Measurements from ENCODE around the gene SNRPA1.

Gene SNRPA1

DNA sequence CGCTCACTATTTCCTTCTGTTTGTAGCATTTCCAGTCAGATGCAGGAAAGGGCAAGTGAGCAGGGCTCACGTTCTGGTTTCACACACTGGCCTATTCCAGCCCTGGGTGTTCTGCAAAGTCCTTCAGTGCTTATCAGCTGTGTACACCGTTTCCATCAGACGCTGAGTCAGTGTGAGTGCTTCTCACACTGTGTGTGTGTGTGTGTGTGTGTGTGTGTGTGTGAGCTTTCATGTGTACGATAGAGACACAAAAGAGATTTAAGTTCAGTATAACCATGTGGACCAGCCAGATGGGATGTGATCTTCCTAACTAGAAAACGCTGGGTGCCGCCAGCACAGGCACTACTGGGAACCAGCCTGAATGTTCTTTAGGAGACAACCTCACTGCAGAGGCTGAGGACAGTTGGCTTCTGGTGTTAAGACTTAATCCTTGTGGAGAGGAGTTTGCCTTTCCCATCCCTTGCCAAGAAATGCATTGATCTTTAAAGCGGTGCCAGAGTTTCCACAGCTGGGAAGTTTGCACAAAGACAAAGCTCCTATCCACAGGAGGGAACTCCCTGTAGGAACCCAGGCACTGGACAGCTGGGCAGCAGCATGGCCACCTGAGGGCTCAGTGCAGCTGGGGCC is 39.3 kb downstream of the SNRPA1 start:
- DNase-seq (ENCODE audit: extremely low read depth, low read depth), result no peak
- TF ChIP-seq, protein P1, sequence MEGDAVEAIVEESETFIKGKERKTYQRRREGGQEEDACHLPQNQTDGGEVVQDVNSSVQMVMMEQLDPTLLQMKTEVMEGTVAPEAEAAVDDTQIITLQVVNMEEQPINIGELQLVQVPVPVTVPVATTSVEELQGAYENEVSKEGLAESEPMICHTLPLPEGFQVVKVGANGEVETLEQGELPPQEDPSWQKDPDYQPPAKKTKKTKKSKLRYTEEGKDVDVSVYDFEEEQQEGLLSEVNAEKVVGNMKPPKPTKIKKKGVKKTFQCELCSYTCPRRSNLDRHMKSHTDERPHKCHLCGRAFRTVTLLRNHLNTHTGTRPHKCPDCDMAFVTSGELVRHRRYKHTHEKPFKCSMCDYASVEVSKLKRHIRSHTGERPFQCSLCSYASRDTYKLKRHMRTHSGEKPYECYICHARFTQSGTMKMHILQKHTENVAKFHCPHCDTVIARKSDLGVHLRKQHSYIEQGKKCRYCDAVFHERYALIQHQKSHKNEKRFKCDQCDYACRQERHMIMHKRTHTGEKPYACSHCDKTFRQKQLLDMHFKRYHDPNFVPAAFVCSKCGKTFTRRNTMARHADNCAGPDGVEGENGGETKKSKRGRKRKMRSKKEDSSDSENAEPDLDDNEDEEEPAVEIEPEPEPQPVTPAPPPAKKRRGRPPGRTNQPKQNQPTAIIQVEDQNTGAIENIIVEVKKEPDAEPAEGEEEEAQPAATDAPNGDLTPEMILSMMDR (IDR thresholded peaks at IDR 0.05; ENCODE audit: low read depth, low read length), result no peak

DNA sequence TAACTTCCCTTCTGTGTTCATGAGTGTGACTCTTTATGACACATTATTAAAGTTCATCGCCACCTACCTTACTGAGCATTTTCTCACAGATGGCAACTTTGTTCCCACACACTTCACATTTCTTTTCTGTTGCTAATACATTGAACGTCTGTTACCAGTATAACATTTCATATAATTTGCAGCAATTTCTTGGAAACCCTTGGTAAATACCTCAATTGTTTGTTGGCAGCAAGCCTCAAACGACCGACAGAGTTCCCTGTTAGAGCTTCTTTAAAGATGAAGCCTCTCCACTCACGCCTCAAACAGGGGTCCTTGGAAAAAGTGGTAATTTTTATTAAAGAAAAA is 40.0 kb downstream of the SNRPA1 start:
- TF ChIP-seq, protein P1 (IDR thresholded peaks at IDR 0.05; ENCODE audit: low read depth, low read length), result no peak
- DNase-seq (ENCODE audit: extremely low read depth, low read depth), result no peak

DNA sequence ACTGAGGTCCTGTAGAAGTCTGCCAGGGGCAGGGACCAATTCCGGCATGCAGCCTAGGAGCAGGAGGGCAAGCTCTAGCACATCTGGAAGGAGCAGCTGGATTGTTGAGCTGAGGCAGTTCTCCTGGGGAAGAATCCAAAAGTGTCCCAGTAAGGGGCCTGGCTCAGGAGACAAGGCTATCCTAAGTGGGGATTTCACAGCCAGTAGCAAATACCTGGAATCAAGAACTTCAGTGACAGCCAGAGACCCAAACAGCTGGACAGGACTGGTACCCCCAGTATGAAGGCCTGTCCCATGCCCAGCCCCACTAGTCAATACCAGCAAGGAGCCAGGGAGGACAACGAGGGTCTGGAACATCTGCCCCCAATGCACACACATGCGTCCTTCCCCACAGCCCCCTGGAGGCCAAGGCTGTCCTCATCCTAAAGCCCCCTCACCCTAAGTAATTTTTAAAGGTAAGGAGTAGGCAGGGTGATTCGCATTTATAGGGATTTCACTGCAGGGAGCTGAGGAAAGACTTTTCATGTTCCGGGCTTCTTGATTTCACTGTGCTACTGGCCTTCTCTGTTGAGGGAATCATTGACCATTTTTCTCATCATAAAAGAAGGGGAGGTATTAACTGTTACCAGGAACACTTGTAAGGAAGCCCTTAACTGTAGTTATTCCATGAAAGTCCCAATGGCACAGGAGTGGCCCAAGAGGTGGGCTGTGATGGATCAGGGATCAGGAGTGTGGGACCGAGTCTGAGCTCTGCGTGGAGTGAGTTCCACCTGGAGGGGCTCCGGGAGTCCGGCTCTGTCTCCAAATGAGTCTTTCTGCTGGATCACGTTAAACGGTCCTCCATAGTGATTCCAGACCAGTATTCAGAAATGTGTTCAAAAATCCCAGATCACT is 40.6 kb downstream of the SNRPA1 start:
- DNase-seq (ENCODE audit: extremely low read depth, low read depth), result no peak
- TF ChIP-seq, protein P1 (IDR thresholded peaks at IDR 0.05; ENCODE audit: low read depth, low read length), result no peak

DNA sequence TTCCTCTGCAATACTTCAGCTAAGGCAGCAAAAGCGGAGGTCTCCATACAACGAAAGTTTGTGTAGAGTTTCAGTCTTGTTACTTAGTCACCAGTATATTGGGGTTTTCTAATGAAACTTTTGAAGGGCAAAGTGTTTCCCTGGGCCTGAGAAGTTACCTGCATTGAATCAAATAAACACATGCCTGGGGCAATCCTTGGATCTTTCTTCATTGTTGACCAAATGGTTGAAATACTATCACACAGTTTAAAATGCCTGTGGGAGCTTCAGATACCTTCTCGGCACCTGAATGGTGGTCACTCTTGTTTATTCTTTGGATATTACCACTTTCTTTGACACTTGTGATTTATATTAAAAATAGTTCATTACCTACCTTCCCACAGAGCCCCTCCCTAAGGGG is 42.2 kb downstream of the SNRPA1 start:
- DNase-seq (ENCODE audit: extremely low read depth, low read depth), result no peak
- TF ChIP-seq, protein P1 (IDR thresholded peaks at IDR 0.05; ENCODE audit: low read depth, low read length), result no peak

DNA sequence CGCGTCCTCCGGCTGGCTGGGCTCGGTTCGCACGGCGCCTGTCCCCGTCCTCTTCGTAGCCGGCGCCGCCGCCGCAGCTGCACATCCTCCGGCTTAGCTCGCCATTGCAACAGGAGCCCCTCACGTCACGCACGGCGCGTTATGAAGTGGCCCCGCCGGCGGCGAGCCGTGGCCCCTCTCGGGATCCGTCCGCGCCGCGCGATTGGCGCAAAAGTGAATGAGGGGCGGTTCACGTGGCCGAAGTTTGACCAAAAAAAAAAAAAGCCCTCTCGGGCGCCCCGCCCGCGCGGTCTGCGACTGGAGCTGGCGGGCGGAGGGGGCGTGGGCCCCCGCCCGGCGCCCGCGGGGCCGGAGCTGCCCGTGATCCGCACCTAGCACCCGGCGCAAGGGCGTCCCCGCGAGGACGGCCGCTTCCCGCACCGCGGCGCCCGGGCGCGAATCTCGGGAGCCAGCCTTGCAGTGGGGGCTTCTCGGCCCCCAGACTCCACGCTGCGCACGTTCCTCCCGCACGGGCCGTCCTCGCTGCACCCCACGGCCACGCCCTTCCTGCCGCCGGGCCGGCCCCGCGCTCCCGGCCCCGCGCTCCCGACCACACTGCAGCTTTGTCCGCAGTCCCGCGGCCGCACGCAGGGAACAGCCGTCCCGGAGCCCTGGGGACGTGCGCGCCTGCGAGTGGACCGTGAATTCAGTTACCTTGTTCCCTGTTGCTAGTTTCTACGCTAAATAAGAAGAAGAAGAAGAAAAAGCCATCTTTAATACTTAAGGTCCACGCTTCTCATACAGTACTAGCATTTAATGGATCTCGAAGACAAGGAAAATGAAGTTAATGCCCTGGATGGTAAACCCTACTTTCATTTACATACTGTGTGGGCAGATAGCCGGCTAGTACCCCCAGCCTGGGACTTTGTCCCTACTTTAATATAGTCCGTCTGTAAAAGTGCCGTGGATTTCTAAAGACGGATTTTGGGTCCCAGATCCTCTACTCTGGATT is 42.9 kb downstream of the SNRPA1 start, which contains the start of gene CHSY1:
Gene CHSY1, minus strand, starts transcription at position 219 of the 991 bp plus-strand sequence. CDS start 592 bp downstream, outside the sequence.
- TF ChIP-seq, protein P1 (IDR thresholded peaks at IDR 0.05; ENCODE audit: low read depth, low read length), result peak; percentile 12
- DNase-seq (ENCODE audit: extremely low read depth, low read depth), result peak; percentile 87

DNA sequence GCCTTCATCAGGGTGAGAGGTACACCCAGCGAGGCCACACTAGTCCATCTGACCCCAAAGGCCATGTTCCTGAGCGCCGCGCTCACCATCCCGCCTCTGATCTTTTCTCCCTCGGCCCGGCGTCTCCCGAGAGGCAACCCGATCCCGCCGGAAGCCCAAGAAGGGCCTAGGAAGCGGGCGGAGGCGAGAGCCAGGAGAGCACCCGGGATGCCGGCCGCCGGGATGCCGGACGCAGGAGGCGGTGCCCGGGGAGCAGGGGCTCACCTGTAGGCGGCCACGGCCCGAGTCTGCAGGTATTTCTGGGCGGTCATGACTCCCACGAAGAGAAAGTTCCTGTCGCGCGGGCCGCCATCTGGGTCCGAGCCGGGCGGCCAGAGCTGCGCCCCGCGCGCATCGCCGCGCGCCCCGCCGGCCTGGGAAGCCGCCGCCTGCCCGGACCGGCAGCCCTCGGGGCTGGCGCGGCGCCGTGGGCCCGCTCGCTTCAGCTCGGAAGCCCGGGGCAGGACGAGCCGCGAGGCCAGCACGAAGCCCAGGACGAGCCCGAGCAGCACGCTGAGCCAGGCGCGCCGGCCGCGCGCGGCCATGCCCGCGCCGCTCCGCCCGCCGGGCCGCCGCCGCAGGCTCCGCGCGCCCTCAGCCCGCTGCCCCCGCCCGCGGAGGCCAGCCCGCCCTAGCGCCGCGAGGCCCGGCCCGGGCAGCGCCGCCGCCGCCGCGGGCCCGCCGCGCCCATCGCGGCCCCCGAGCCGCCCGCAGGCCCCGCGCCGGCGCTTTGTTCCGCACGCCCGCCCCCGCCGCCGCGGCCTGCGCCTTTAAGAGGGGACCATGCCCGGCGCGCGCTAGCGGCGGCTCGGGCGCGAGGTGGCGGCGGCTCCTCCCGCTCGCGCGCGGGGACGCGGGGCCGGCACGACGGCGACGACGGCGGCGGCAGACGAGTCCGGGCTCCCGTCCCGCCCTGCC is 43.9 kb downstream of the SNRPA1 start:
- TF ChIP-seq, protein P1 (IDR thresholded peaks at IDR 0.05; ENCODE audit: low read depth, low read length), result no peak
- no peak for DNase-seq (ENCODE audit: extremely low read depth, low read depth)

All from AG09319 (cell line).